Measurements from ENCODE around the gene SUPT16H.
"Not testable (repeated sequence)": the region's sequence is repeated elsewhere in the genome, so short reads cannot be mapped to it uniquely, and the experiment has no call there.

The SUPT16H gene

GRCh38 chr14:21356511-21356910 lies 27.3 kb downstream of the SUPT16H start:
- no peak for DNase-seq

DNA sequence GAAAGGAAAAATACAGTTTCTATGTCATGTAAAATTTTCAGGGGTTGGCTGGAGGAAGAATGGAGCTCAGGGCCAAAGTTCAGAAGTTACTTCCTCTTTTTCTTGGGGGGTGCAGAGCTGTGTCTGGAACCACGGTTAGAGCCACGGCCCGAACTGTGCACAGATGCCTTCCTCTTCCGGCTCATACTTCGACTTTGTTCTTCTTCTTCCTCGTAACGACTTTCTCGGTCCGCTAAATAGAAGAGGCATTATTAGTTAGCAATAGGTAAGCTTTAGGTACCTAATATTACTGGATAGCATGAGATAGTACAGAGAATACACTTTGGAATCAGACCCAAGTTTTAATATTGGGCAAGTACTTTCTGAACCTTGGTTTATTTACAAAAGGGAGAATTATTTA lies 31.2 kb downstream of the SUPT16H start:
- no peak for DNase-seq

- DNase-seq: no peak
Observed at GRCh38 chr14:21350539-21350938, 33.3 kb downstream of the SUPT16H start.

DNA sequence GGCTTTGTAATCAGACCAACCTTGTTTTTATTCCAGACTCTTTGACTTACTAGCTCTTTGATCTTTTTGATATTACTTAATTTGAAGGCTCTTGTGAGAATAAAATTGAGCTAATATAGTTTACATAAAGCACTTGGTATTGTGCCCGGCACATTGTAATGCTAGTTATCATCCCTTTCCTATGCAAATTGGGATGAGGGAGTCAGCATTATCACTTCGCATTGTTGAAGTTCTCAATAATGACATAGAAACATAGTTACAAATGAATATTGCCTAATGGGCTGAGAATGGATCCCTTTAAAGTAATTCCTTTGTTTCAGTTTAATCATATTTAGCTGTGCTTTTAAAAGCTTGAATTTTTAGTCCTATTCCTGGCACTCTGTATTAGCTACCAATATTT lies 36.6 kb downstream of the SUPT16H start:
- DNase-seq: no peak

DNA sequence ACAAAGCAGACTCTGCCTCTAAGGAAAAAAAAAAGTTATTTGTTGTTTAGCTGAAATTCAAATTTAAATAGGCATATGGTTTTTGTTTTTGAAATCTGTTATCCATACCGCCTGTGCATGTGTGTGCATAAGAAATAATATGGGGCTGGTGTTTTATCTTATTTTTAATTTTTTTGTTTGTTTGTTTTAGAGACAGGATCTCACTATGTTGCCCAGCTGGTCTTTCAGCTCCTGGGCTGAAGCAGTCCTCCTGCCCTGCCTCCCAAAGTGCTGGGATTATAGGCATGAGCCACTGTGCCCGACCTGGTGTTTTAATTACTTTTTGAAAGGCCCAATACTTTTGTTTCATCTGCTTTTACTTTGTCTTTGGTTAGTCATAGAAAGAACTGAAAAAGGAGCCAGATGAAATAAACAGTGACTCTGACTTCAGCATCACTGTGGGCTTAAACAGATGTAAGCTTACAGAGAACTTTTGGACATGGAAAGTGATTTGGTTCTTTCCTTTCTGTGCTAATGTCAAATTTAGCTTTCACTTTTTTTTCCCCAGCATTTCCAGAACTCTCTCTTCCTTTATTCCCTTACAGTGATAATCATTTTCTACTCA lies 37.2 kb downstream of the SUPT16H start:
- DNase-seq: no peak

DNA sequence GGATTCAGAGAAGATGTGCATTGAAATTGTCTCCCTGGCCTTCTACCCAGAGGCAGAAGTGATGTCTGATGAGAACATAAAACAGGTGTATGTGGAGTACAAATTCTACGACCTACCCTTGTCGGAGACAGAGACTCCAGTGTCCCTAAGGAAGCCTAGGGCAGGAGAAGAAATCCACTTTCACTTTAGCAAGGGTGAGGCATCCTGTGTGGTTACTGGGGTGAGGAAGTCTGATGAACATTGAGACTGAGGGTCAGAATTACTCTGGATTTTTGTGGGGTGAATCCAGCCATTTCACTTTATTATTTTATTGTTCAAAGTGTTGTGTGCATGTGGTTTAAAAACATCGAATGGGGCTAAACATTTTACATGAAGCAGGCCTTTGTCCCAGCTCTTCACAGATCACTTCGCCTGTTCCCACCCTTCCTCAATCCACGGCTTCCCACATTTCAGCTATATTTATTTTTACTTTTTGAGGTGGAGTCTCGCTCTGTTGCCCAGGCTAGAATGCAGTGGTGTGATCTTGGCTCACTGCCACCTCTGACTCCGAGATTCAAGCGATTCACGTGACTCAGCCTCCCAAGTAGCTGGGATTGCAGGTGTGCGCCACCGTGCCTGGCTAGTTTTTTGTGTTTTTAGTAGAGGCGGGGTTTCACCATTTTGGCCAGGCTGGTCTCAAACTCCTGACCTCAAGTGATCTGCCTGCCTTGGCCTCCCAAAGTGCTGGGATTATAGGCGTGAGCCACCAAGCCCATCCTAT lies 40.6 kb downstream of the SUPT16H start:
- no peak for DNase-seq

- DNase-seq: no peak
Observed at GRCh38 chr14:21334202-21334906, 49.5 kb downstream of the SUPT16H start.

DNA sequence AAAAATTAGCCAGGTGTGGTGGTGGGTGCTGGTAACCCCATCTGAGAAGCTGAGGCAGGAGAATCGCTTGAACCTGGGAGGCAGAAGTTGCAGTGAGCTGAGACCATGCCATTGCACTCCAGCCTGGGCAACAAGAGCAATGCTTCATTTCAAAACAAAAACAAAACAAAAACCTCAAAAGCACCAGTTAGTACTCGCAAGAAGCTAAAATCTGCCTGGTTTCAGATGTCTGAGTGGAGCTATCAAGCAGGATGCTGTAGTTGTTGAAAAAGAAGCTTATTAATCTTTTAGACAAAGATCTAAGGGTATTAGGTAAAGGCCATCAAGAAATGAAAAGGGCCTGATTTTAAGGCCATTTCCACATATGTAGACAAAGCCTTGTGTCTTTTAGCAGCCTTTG lies 50.9 kb downstream of the SUPT16H start:
- no peak for DNase-seq

GRCh38 chr14:21326972-21327371 lies 56.8 kb downstream of the SUPT16H start:
- no peak for DNase-seq

GRCh38 chr14:21322716-21323115 lies 61.1 kb downstream of the SUPT16H start:
- DNase-seq: no peak

- DNase-seq: no peak
Observed at GRCh38 chr14:21320913-21321312, 62.9 kb downstream of the SUPT16H start.

GRCh38 chr14:21317398-21317797 lies 66.4 kb downstream of the SUPT16H start:
- DNase-seq: no peak

GRCh38 chr14:21313512-21313911 lies 70.3 kb downstream of the SUPT16H start:
- no peak for DNase-seq

DNA sequence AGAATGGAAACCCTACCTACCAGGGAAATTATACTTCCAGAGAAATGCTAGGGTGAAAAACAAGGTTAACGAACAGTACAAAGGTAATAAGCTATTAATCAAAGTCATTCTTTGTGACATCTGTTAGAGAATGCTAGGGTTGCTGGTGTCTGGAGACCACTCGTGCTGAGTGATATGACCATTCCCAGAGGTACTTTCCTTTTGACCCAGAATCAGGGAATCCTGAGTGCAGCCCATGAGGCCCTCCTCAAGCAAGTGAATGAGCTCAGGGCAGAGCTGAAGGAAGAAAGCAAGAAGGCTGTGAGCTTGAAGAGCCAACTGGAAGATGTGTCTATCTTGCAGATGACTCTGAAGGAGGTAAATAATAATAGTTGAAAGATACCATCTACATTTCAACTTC lies 72.2 kb downstream of the SUPT16H start:
- DNase-seq: no peak

DNA sequence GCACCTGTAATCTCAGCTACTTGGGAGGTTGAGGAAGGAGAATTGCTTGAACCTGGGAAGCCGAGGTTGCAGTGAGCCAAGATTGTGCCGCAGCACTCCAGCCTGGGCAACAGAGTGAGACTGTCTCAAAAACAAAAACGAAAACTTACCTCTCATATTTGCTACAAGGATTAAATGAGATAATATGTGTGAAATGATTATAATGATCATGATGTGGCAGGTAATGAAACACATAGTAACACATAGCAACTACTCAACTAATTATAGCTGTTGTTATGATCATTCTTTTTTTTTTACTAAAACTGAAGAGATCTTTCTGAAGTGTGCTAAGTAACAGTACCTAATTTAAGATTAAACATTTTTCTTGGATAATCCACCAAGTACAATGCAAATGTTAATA lies 73.9 kb downstream of the SUPT16H start:
- no peak for DNase-seq

- DNase-seq: no peak
Observed at GRCh38 chr14:21309238-21309636, 74.6 kb downstream of the SUPT16H start.

GRCh38 chr14:21308479-21309237 lies 75.2 kb downstream of the SUPT16H start:
- peak; percentile 79 for DNase-seq

DNA sequence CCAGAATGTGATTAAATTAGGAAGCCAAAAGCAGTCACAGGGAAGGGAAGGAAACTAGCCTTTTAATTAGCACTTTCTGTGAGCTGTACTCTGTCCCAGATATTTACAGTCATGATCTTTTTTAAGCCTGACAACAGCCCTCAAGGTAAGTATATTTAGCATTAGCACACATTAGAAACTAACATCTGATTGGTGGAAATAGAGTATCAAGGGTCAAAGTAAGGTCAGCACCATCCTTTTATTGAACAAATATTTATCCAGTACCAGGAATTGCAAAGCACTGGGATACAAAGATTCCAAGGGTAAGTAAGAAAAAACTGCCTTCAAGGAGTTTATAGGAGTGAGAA lies 75.7 kb downstream of the SUPT16H start:
- no peak for DNase-seq

GRCh38 chr14:21307637-21308036 lies 76.2 kb downstream of the SUPT16H start:
- DNase-seq: no peak

- not testable (repeated sequence) for DNase-seq
Observed at GRCh38 chr14:21302836-21303140, 81.0 kb downstream of the SUPT16H start.

DNA sequence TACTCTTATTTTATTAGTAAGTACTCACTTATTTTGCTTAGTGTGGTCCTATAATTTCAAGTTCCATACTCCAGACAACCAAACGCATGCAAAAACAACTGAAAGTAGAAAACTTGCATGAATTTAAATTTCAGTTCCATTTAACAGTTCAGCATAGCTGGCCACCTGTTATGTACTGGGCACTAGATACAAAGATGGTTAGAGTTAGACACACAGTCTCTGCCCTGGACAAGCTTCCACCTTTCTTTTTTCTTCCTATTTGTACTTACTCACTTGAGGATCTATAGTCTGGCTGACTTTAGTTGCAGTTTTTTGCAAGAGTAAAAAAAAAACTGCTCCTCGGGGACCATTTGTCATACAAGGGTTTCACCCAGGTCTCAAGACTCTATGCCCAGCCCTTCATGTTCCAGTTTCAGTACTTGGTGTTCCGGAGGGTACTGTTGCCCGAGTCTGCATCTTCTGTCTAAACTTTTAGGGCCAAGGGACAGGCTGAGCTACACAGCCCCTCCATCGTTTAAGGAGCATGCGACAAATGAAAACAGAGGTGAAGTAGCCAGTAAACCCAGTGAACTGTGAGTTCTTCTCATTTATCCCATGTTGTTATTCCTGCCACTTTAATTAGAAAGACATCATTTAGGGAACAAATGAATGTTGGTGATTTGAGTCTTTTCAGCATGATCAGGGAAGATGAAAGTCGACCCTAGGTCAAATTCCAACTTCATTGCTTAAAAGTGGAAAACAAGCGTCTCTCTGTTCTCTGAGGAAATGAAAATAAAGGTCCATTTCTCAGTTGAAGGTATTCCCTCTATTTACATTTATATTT lies 81.6 kb downstream of the SUPT16H start:
- DNase-seq: no peak
